T-helper 2 cell (primary cell): ENCODE data around the gene FZD2.
"Not testable (repeated sequence)": the region's sequence is repeated elsewhere in the genome, so short reads cannot be mapped to it uniquely, and the experiment has no call there.

Source experiments
- DNase-seq, 5 experiments: peaks; one replicate each; pipeline versions ENCODE4 v3.0.0 to v3.0.0-alpha.2; 2012 to 2022
- total RNA-seq, 2 donors: gene quantifications; one replicate each; lab custom pipeline; 2026; lab: John Stamatoyannopoulos, UW

The FZD2 gene
- total RNA-seq, result 0 to 0.61 reads per million in 2 donors

DNA sequence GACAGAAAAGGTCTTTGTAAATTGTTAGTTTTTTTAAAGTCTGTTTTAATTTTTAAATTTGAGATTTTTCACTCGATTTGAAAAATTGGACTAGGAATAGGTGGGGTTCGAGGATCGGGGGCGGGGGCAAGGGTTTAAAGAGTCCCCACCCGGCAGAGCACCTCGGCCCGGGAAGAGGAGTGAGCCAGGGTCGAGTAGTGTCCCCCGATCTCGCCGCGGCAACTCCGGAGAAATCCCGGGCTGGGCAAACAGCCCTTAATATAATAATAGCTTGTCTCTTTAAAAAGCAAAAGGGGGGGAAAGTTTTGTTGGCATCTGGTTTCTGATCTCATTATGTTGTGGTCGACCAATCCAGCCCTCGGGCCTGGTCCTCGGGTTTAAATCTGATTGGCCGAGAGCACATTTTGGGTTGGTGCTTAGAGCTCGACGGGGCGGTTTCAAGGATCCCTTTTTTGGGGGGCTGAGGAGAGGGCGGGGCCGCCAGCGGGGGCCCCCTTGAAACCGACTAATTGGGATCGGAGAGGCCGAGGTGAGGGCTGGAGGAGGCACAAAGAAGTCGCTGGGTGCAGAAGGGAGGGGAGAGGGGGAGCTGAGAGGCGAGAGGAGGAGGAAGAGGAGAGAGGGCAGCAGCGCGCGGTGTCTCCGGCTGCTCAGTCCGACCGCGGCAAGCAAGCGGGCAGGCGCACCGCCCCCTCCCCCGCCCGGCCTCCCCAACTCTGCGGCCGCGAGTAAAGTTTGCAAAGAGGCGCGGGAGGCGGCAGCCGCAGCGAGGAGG is at the start of gene FZD2:
Gene FZD2, plus strand, starts transcription at position 653 of the 775 bp plus-strand sequence. CDS start 205 bp downstream, outside the sequence.
- peak in 4 of 5 experiments; percentile 10 to 81 (median 36) for DNase-seq

DNA sequence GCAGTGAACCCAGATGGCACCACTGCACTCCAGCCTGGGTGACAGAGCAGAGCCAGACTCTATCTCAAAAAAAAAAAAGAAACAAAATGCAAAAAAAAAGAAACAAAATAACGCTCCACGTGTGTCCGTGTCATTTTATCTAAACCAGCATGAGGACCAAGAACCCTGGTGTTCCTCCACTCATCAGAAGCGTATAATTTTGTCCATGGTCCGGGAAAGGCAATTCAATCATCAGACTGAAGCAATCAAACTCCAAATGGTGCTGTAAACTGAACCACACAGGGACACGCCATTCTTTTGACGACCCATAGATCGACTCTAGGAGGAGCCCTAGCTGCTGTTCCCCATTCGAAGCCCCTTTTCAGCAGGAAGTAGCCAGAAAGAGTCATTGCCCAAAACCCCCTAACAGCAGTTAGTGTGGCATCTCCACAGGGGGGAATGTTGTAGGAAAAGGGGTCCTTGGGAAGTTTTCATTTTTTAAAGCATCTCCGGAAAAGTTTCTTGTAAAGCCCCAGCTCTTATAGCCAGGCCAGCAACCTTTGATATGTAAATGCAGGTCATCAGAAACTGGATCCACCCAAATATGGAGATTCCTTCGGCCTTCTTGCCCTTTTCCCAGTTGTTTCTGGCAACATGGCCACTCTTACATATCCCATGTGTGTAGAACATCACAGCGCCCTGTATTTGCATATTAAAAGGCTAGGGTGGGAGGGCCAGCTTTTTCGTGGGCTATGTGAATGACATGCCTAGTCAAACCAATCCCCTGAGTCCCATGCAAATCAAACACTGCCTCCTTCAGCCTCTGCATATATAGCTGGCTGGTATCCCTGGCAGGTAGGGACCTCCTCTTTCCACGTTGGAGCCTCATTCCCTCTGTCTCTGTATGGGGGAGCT is 45.8 kb upstream of the FZD2 start:
- peak in 1 of 5 experiments; percentile 17 for DNase-seq

DNA sequence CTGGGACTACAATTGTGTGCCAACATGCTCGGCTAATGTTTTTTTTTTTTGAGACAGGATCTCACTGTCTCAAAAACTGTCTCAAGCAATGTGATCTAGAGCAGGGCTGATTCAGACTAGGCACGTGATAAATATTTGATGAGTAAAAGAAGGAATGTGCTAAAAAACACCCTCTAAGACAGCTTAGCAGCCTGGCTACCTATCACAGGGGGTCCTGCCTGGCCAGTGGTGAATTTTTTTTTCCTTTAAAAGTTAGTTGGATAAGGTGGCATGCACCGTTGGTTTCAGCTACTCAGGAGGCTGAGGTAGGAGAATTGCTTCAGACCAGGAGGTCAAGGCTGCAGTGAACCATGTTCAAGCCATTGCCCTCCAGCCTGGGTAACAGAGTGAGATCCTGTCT is 39.3 kb upstream of the FZD2 start:
- DNase-seq, result no peak

DNA sequence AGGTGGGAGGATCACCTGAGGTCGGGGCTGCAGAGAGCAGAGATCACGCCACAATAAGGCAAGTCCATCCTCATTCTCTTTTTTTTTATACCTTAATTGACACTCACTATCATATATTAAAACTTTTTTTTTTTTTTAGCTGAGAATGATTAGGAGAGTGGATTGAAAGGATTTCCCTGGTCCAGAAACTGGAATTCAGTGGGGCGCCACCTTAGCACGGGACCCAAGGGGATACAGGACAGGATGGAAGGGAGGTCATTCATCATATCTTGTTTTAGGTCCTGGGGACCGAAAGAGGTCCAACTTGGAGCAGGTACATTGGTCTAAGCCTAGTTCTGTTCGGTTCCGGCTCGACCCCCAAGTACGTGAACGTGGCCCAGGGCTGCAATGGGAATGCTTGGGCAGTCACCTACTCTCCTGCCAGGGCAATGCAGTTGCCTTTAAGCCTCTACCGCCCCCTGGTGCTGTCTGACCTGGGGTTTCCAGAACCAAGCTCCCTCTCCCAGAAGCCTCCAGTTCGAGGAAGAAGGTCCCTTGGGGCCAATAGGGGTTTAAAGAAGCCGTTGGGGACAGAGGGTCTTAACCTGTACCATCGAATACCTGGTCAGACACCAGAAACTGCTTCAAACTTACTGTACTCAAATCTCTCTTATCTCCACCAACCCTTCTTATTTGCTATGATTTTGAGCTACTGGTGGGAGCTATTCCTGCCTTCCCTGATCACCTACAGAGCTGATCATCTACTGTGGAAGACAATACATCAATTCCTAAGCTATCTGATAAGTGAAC is 34.2 kb upstream of the FZD2 start:
- peak in 3 of 5 experiments; percentile 25 to 63 (median 46) for DNase-seq

DNA sequence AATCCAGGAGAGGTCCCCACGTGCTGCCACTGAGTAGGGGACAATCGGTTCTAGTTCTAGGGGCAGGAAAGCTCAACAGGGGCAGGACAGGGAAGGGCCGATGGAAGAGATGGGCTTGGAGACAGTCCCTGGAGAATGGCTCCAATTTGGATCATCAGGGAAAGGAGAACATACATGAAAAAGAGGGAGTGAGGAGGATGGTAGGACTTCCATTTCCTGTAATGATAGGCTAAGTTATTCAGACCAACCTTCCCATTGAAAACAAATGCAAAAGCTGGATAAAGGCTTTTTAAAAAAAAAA is 33.7 kb upstream of the FZD2 start:
- DNase-seq, result no peak

DNA sequence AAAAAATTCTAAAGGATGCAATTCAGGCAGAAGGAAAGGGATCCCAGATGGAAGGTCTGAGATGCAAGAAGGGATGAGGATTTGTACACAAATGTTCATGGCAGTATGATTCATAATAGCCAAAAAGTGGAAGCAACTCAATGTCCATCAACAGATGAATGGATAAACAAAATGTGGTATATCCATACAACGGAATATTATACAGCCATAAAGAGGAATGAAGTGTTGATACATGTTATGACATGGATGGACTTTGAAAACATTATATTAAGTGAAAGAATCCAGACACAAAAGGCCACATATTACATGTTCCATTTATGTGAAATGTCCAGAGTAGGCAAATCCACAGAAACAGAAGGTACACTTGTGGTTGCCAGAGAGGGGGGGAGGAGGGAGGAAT is 30.2 kb upstream of the FZD2 start:
- no peak for DNase-seq

DNA sequence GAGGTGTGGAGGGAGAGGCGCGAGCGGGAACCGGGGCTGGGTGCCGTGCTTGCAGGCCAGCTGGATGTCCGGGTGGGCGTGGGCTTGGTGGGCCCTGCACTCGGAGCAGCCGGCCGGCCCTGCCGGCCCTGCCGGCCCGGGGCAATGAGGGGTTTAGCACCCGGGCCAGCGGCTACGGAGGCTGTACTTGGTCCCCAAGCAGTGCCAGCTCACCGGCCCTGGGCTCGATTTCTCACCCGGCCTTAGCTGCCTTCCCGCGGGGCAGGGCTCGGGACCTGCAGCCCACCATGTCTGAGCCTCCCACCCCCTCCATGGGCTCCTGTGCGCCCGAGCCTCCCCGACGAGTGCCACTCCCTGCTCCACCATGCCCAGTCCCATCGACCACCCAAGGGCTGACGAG is 29.3 kb upstream of the FZD2 start:
- no peak for DNase-seq

DNA sequence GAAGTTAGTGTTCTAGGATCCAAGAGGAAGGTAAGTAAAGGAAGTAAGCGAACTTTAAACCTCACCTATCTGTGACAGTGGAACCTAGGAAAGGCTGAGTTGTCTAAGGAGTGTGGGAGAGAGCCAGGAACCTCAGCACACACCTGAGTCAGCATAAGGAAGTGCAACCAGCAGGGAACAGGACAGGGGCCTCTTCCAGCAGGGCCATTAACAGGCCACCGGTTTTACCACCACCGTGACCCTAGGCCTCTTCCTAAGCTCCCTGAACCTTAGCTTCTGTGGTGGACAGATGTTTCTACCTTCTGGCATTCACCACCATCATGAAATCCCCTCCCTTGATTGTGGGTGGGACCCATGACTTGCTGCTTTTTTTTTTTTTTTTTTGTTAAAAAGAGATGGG is 27.4 kb upstream of the FZD2 start:
- DNase-seq, result no peak

DNA sequence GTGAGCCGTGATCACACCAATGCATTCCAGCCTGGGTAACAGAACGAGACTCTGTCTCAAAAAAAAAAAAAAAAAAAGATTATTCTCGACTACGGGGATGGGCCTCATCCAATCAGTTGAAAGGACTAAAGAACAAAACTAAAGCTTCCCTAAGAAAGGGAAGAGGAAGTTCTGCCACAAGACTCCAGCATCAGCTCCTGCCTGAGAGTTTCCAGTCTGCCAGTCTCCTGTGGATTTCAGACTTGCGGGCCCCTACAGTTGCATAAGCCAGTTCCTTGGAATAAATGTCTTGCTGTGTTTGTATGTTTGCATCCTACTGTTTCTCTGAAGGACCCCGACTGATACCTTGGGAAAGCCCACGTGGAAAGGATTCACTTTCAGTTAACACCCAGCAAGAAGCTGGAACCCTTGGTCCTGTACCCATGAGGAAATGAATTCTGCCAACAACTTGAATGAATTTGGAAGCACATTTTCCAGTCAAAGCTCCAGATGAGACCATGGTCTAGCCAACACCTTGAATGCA is 26.3 kb upstream of the FZD2 start:
- DNase-seq, result no peak

DNA sequence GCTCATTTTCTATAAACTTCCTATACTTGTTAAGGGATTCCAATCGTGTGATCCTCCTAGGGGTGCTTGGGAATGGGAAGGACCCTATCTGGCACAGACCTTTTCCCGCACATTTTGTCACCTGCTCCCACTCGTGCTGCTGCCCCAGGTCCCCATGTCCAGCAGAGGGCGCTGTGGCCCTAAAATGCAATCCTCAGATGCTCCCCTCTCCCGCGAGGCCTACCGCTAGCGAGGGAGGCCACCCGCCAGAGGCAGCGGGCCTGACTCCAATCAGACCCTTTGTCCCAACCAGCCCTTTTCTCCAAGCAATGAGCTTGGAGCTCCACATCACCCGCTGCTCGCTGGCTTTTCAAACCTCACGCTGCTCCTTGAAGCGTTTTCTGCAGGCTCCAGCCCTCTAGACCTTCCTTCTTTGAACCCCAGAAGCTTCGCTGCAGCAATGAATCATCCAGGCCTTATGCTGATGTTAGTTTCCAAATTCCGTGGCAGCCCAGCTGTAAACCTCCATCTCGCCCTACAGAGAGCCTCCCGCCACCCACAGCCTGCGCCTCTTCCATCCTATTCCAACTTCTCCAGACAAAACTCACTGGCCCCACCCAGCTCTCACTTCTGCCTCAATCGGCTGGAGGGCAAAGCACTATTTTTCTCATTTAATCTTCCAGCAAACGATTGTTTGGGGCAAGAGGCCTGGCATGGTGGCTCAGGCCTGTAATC is 23.6 kb upstream of the FZD2 start:
- peak; percentile 55 to 80 (median 74) for DNase-seq

DNA sequence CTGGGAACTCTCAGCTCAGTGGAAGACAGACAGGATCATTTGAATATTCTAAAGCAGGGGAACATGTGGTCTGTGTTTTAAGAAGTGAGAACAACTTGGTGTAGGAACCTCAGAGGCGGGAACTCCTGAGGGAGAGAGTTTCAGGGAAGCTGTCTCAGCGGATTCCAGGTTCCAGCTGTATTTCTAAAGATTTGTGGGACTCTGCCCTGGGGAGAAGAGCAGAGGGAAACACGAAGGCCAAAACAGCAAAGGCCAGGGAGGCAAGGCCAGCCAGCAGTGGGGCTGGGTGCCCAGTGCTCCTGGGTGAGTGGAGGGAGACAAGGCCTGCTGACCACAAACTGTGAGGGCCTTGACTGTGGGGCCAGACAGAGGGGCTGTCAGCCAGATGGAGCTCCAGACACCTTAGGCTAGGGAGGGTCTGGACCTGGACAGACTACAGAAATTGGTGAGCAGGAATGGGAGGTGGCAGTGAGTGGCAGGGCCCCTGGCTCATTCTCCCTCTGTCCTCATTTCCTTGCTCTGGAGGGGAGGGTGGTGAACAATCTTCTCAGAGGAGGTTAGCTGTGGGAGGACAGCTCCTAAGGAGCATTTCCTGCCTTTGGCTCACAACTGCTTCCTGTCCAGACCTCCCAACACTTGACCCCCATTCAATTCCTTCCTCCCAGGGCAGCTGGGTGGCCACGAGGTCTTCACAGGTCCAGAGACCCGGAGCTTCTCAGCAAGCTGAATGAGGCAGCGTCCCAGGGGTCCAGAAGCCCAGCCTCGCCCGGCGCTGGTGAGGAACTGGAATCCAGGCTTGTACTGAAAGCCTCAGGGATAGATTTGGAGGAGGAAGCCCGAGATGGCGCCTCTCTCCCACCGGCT is 21.0 kb upstream of the FZD2 start:
- no peak for DNase-seq

DNA sequence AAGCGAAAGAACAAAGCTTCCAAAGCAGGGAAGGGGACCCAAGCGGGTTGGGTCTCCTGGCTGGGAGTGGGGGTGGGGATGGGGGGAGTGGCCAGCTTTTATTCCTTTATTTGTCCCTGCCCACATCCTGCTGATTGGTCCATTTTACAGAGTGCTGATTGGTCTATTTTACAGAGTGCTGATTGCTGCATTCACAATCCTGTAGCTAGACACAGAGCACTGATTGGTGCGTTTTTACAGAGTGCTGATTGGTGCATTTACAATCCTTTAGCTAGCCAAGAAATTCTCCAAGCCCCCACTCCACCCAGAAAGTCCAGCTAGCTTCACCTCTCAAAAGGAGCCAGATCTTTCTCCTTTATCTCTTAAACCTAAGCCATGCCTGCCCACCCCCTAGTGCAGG is 19.4 kb upstream of the FZD2 start:
- DNase-seq, result not testable (repeated sequence)

DNA sequence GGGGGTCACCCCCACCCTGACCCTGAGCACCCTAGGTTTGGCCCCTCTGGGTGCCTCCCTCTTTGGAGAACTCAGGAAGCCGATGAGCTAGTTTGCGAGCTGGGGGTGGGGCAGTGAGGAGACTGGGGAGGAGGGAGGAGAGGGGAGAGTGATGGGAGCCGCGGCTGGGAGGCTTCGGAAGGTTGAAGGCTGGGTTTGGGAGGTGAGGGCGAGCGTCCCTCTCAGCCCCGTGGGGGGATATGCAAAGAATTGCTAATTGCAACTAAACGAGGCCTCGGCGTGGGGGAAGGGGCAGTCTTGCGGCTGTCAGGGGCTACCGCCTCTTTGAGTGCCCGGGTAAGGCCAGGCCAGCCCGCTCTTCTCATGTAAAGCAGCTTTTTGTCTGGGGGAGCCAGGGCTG is 17.6 kb upstream of the FZD2 start:
- no peak for DNase-seq

DNA sequence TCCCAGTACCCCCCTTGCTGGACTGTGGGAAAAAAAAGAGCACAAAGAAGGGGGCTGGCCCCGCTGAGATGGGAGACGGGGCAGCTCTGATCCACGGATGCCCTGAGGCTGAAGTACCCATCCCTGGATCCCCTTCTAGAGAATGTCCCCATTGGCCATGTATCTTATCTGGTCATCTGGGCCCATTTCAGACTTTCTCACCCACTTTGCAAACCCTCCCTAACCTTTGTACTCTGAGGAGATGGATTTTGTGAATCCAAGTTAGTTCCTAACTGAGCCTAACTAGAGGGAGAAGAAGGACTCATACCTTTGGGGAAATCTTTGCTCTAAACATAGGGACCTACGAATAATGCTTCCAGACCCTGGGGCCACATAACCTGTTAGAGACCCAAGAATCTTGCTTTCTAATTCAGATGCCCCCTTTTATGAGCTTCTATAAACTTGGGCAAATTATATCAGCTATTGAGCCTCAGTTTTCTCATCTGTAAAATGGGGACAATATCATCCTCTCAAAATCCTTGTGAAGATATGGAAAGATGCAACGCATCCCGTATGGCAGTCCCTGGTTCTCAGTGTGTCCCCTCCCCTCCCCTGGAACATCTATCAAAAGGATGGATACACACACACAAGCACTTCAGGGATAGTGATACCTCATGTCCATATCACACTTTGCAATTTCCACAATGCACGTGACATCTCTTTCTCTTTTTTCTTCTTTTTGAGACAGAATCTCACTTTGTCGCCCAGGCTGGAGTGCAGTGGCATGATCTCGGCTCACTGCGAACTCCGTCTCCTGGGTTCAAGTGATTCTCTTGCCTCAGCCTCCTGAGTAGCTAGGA is 16.8 kb upstream of the FZD2 start:
- no peak for DNase-seq

DNA sequence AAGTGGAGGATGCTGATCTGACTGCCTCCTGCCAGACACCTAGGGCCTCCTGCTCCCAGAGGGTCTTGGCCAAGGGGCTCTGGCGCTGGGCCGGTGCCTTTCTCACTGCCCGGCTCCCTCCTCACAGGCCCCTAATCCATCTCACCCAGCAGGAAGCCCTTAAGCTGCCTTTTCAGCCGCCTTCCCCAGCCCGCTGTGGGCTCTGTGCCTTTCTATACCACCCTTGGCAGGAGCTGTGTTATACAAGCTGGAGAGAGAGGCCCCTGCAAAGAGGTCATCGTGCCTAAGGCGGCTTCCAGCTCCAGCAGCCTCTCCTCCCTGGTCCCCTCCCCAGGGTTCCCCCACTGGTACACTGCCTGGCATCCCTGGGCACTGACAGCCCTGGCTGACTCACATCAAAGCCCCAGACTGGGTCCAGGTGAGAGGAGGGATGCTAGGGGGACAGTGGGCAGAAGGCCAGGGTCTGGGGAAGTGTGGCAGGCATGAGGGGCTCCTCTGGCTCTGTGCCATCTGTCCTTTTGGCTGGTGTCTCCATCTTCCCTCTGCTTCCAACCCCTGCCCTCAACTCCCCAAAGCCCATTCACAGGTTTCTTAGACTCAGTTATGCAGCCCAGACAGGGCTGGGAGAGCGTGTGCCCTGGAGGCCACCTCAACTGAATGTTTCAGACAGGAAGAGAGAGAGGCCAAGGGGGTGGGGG is 15.3 kb upstream of the FZD2 start:
- no peak for DNase-seq

DNA sequence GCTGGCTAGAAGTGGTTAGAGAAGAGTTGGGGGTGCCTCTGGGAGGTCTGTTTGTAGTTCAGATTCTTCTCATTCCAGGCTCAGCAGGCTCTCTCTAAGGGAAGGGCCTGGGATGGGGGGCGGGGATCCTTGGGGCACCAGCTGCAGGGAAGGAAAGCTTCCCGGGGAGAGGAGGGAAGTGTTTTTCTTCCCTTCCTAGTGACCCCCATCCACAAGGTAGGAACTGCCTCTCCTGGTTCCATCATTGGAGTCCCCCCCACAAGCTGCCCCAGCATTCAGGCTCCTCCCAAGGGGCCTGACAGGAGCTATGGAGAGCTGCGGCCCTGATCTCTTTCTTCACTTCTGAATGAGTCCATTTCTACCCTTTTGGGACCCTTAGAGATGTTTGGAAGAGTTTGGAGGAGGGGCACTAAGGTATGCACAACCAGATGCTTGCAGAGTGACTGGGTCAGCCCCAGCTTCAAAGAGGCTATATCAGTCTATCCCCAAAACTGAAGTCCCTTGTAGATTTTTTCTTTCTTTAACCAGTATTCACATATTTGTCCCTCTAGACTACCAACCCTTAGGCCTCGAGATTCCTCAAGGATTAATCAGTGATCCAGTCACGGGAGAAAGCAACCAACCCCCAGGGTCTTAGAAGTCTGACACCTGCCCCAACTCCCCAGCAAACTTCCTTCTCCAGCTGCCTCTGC is 13.9 kb upstream of the FZD2 start:
- DNase-seq, result no peak

DNA sequence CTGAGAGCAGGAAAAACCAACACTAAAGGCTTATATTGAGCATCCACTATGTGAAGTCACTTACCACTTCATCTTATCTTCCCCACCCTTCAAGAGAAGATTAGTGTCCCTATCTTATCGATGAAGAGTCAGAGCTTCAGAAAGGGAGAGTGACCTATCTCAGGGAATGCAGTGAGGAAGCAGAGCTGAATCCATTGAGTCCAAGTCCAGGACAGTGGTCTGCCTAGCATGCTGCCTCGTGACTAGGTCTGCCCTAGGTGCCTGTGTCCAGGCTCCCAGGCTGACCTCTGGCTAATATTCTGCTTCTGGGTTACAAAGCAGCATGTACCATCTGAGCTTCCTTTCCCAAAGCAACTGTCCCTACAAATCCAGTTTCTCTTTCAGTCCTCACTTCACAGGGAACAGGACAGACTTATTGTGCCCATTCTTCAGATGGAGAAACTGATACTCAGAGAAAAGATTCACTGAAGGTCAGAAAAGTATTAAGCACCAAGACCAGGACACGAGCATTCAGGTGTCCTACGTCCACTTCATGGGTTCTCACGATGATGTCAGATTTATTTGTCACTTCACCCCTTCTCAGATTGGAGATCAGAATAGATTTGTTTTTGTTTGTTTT is 13.3 kb upstream of the FZD2 start:
- no peak for DNase-seq
